Loucy (cell line): Measurements from ENCODE around the gene BCAR3.

Experiments
- H2AFZ ChIP-seq: fragments of 200-600 bp; sonication (generic); 2 replicates; pipeline ENCODE4 v1.6.0; 2016; ENCODE audit warnings: antibody characterized with exemption, mild to moderate bottlenecking, low read length, moderate library complexity
- H3F3A ChIP-seq: fragments of 200-600 bp; 2 replicates; pipeline ENCODE4 v1.6.0; 2016; ENCODE audit warnings: antibody characterized with exemption, low read depth, mild to moderate bottlenecking
- H3K27me3 ChIP-seq: fragments of 200-600 bp; sonication (generic); 2 replicates; pipeline ENCODE4 v1.6.1; 2014; ENCODE audit warnings: low read length, mild to moderate bottlenecking; ENCODE audit not compliant: insufficient read depth, poor library complexity, severe bottlenecking
- H3K36me3 ChIP-seq: fragments of 200-600 bp; sonication (generic); 2 replicates; pipeline ENCODE4 v1.6.1; 2016; ENCODE audit warnings: low read length; ENCODE audit not compliant: insufficient read depth
- H3K4me1 ChIP-seq: fragments of 200-600 bp; sonication (generic); 2 replicates; pipeline ENCODE4 v1.5.1; 2014; ENCODE audit warnings: low read length, mild to moderate bottlenecking; ENCODE audit not compliant: insufficient read depth, poor library complexity, severe bottlenecking
- H3K4me2 ChIP-seq: fragments of 200-600 bp; sonication (generic); 2 replicates; pipeline ENCODE4 v1.6.0; 2014; ENCODE audit warnings: antibody characterized with exemption, low read length, low read depth, mild to moderate bottlenecking; ENCODE audit not compliant: poor library complexity, severe bottlenecking
- H3K4me3 ChIP-seq: fragments of 200-600 bp; sonication (generic); 2 replicates; pipeline ENCODE4 v1.5.1; 2014; ENCODE audit warnings: low read length, mild to moderate bottlenecking, mixed read lengths; ENCODE audit not compliant: poor library complexity, severe bottlenecking
- H3K79me2 ChIP-seq: fragments of 200-600 bp; sonication (generic); 2 replicates; pipeline ENCODE4 v1.6.1; 2014; ENCODE audit warnings: low read length; ENCODE audit not compliant: insufficient read depth
- H3K9ac ChIP-seq: fragments of 200-600 bp; sonication (generic); 2 replicates; pipeline ENCODE4 v1.6.0; 2014; ENCODE audit warnings: mild to moderate bottlenecking, low read depth, low read length, moderate library complexity; ENCODE audit not compliant: poor library complexity, severe bottlenecking
- H3K9me2 ChIP-seq: fragments of 200-600 bp; sonication (generic); replicated peaks from 2 replicates; pipeline ENCODE4 v1.6.1; 2016; ENCODE audit warnings: low read depth, low read length, mixed read lengths
- H3K9me3 ChIP-seq: fragments of 200-600 bp; sonication (generic); 2 replicates; pipeline ENCODE4 v1.6.1; 2014; ENCODE audit warnings: mild to moderate bottlenecking, antibody characterized with exemption, low read length, low read depth; ENCODE audit not compliant: insufficient read depth
- H4K20me1 ChIP-seq: fragments of 200-600 bp; sonication (generic); 2 replicates; pipeline ENCODE4 v1.6.0; 2014; ENCODE audit warnings: antibody characterized with exemption, low read length, mild to moderate bottlenecking; ENCODE audit not compliant: insufficient read depth, poor library complexity, severe bottlenecking
- CTCF ChIP-seq: fragments of 200-600 bp; sonication (generic); conservative IDR thresholded peaks from 2 replicates; pipeline ENCODE4 v1.5.1; 2014; ENCODE audit warnings: mild to moderate bottlenecking, antibody characterized with exemption, low read length
- EZH2phosphoT487 ChIP-seq: fragments of 200-600 bp; IDR thresholded peaks from 2 replicates; pipeline ENCODE4 v1.6.1; 2018; ENCODE audit warnings: antibody characterized with exemption, mild to moderate bottlenecking, moderate library complexity, borderline replicate concordance

BCAR3 gene

GRCh38 chr1:93579891-93580290, 101.7 kb downstream of the BCAR3 start:
- H3K9me2 ChIP-seq: no peaks in the 10 kb centered on the region
- no peaks in the 10 kb centered on the region for H3K9me3 ChIP-seq
- H3F3A ChIP-seq: no peaks in the 10 kb centered on the region
- H2AFZ ChIP-seq: no peak overlapping the region
- no peaks in the 10 kb centered on the region for H3K4me1 ChIP-seq
- no peaks in the 10 kb centered on the region for H3K36me3 ChIP-seq
- no peak for TF ChIP-seq EZH2phosphoT487
- H4K20me1 ChIP-seq: no peaks in the 10 kb centered on the region
- no peak overlapping the region for H3K4me3 ChIP-seq
- H3K9ac ChIP-seq: no peak overlapping the region
- H3K79me2 ChIP-seq: no peaks in the 10 kb centered on the region
- H3K27me3 ChIP-seq: no peaks in the 10 kb centered on the region
- H3K4me2 ChIP-seq: no peak overlapping the region

GRCh38 chr1:93578911-93579825, 102.5 kb downstream of the BCAR3 start:
- Histone ChIP-seq H3K9me2 (no peaks in the 10 kb centered on the region), H3K9ac (no peak overlapping the region), H3K36me3 (no peaks in the 10 kb centered on the region), H4K20me1 (no peaks in the 10 kb centered on the region), H3K79me2 (no peaks in the 10 kb centered on the region), H3F3A (no peaks in the 10 kb centered on the region), H3K4me3 (no peak overlapping the region), H3K4me2 (no peak overlapping the region), H2AFZ (no peak overlapping the region), H3K9me3 (no peaks in the 10 kb centered on the region), H3K4me1 (no peaks in the 10 kb centered on the region), H3K27me3 (no peaks in the 10 kb centered on the region)
- TF ChIP-seq EZH2phosphoT487: no peak
- no peak for TF ChIP-seq CTCF

- Histone ChIP-seq H3K4me2 (no peak overlapping the region), H3K9ac (no peak overlapping the region), H3F3A (no peaks in the 10 kb centered on the region), H2AFZ (no peak overlapping the region), H3K79me2 (no peaks in the 10 kb centered on the region), H3K4me1 (no peaks in the 10 kb centered on the region), H4K20me1 (no peaks in the 10 kb centered on the region), H3K9me3 (no peaks in the 10 kb centered on the region), H3K4me3 (no peak overlapping the region), H3K36me3 (no peaks in the 10 kb centered on the region), H3K9me2 (no peaks in the 10 kb centered on the region), H3K27me3 (no peaks in the 10 kb centered on the region)
- TF ChIP-seq EZH2phosphoT487 (no peak), CTCF (no peak)
These were observed 103.2 kb downstream of the BCAR3 start for GRCh38 chr1:93578433-93578830.
